MM.1S (cell line): ENCODE data around the gene SLC66A3.
A peak's percentile ranks its signal among the peaks of the same experiment; 100 is the strongest.

ENCODE experiments used
- DNase-seq: peaks from one replicate; pipeline ENCODE4 v3.0.0-alpha.2; 2015
- H2AFZ ChIP-seq: fragments of 300-600 bp; sonication (generic); 2 replicates; pipeline ENCODE4 v1.6.0; 2016; ENCODE audit warnings: antibody characterized with exemption, low read length
- H3F3A ChIP-seq: fragments of 300-600 bp; sonication (generic); 2 replicates; pipeline ENCODE4 v1.6.1; 2016; ENCODE audit warnings: mild to moderate bottlenecking, antibody characterized with exemption, low read length, moderate library complexity, mixed read lengths; ENCODE audit not compliant: insufficient read depth
- H3K27ac ChIP-seq: fragments of 300-600 bp; sonication (generic); 2 replicates; pipeline ENCODE4 v1.5.1; 2016; ENCODE audit warnings: mild to moderate bottlenecking, low read length
- H3K27me3 ChIP-seq: fragments of 300-600 bp; sonication (generic); replicated peaks from 2 replicates; pipeline ENCODE4 v1.6.0; 2016; ENCODE audit warnings: low read length; ENCODE audit not compliant: insufficient read depth
- H3K36me3 ChIP-seq: fragments of 300-600 bp; sonication (generic); replicated peaks from 2 replicates; pipeline ENCODE4 v1.6.1; 2016; ENCODE audit warnings: mild to moderate bottlenecking, low read length, mixed read lengths; ENCODE audit not compliant: insufficient read depth
- H3K4me1 ChIP-seq: fragments of 300-600 bp; sonication (generic); 2 replicates; pipeline ENCODE4 v1.6.1; 2016; ENCODE audit warnings: low read length, mixed read lengths
- H3K4me2 ChIP-seq: fragments of 300-600 bp; sonication (generic); 2 replicates; pipeline ENCODE4 v1.6.0; 2016; ENCODE audit warnings: low read depth, low read length
- H3K4me3 ChIP-seq: fragments of 300-600 bp; sonication (generic); 2 replicates; pipeline ENCODE4 v1.5.1; 2016; ENCODE audit warnings: low read length, mixed read lengths
- H3K79me2 ChIP-seq: fragments of 300-600 bp; sonication (generic); 2 replicates; pipeline ENCODE4 v1.6.1; 2016; ENCODE audit warnings: mixed run types, low read length, mixed read lengths
- H3K9ac ChIP-seq: fragments of 300-600 bp; sonication (generic); 2 replicates; pipeline ENCODE4 v1.6.1; 2016; ENCODE audit warnings: low read length, mixed read lengths
- H3K9me2 ChIP-seq: fragments of 300-600 bp; sonication (generic); replicated peaks from 2 replicates; pipeline ENCODE4 v1.6.1; 2016; ENCODE audit warnings: mild to moderate bottlenecking, low read length, mixed read lengths; ENCODE audit not compliant: insufficient read depth
- H3K9me3 ChIP-seq: fragments of 300-600 bp; sonication (generic); replicated peaks from 2 replicates; pipeline ENCODE4 v1.6.1; 2016; ENCODE audit warnings: mild to moderate bottlenecking, low read length, mixed read lengths; ENCODE audit not compliant: insufficient read depth
- H4K20me1 ChIP-seq: fragments of 300-600 bp; sonication (generic); 2 replicates; pipeline ENCODE4 v1.6.1; 2016; ENCODE audit warnings: mild to moderate bottlenecking, low read length, moderate library complexity, mixed read lengths; ENCODE audit not compliant: insufficient read depth
- CTCF ChIP-seq: fragments of 300-600 bp; sonication (generic); IDR thresholded peaks from 2 replicates; pipeline ENCODE4 v1.5.1; 2016; ENCODE audit warnings: antibody characterized with exemption, low read length, mixed read lengths
- EZH2 ChIP-seq: fragments of 300-600 bp; sonication (generic); optimal IDR thresholded peaks from 2 replicates; pipeline ENCODE3; 2017; ENCODE audit warnings: low read depth, mild to moderate bottlenecking, antibody characterized with exemption, low read length, mixed read lengths
- EZH2phosphoT487 ChIP-seq: fragments of 300-600 bp; sonication (generic); IDR thresholded peaks from 2 replicates; pipeline ENCODE4 v1.6.1; 2018; ENCODE audit warnings: antibody characterized with exemption, low read length

The SLC66A3 gene

GRCh38 chr2:11175293-11175795 lies 20.1 kb downstream of the SLC66A3 start:
- no peak overlapping the region for H3K27ac ChIP-seq
- no peak overlapping the region for H3K4me3 ChIP-seq
- no peak overlapping the region for H2AFZ ChIP-seq
- peaks cover 19% of the 10 kb centered on the region for H3K4me1 ChIP-seq
- no peak overlapping the region for H3K9ac ChIP-seq
- DNase-seq, result no peak
- H3K9me3 ChIP-seq, result no peaks in the 10 kb centered on the region
- no peaks in the 10 kb centered on the region for H3F3A ChIP-seq
- no peaks in the 10 kb centered on the region for H3K27me3 ChIP-seq
- H3K79me2 ChIP-seq, result no peaks in the 10 kb centered on the region
- no peaks in the 10 kb centered on the region for H3K36me3 ChIP-seq
- no peak overlapping the region for H3K4me2 ChIP-seq
- H4K20me1 ChIP-seq, result no peaks in the 10 kb centered on the region
- H3K9me2 ChIP-seq, result no peaks in the 10 kb centered on the region
- TF ChIP-seq EZH2phosphoT487 (no peak), EZH2 (no peak), CTCF (no peak)

GRCh38 chr2:11177871-11178690 lies 22.8 kb downstream of the SLC66A3 start:
- DNase-seq, result peak; percentile 18
- Histone ChIP-seq H3K4me3 (no peak overlapping the region), H3K4me1 (peaks cover 19% of the 10 kb centered on the region), H4K20me1 (no peaks in the 10 kb centered on the region), H3K9me3 (no peaks in the 10 kb centered on the region), H3K9ac (no peak overlapping the region), H3K4me2 (0 out of 2 replicates have a peak overlapping the region, but pooled peaks have one; percentile 2), H3F3A (no peaks in the 10 kb centered on the region), H3K36me3 (no peaks in the 10 kb centered on the region), H2AFZ (no peak overlapping the region), H3K27me3 (no peaks in the 10 kb centered on the region), H3K79me2 (no peaks in the 10 kb centered on the region), H3K27ac (no peak overlapping the region), H3K9me2 (no peaks in the 10 kb centered on the region)
- TF ChIP-seq CTCF, result no peak
- TF ChIP-seq EZH2phosphoT487, result no peak
- no peak for TF ChIP-seq EZH2

GRCh38 chr2:11179196-11179595 lies 23.9 kb downstream of the SLC66A3 start:
- no peak for TF ChIP-seq EZH2
- no peak for TF ChIP-seq CTCF
- no peak for TF ChIP-seq EZH2phosphoT487

More at GRCh38 chr2:11179196-11179595, 23.9 kb downstream of the SLC66A3 start:
- no peak overlapping the region for H3K4me2 ChIP-seq
- peaks cover 19% of the 10 kb centered on the region for H3K4me1 ChIP-seq
- no peak overlapping the region for H3K9ac ChIP-seq
- no peaks in the 10 kb centered on the region for H3K9me3 ChIP-seq
- DNase-seq, result no peak
- no peaks in the 10 kb centered on the region for H3K79me2 ChIP-seq
- no peak overlapping the region for H3K27ac ChIP-seq
- no peaks in the 10 kb centered on the region for H3K36me3 ChIP-seq
- H2AFZ ChIP-seq, result no peak overlapping the region
- no peaks in the 10 kb centered on the region for H4K20me1 ChIP-seq
- H3K4me3 ChIP-seq, result no peak overlapping the region
- no peaks in the 10 kb centered on the region for H3K9me2 ChIP-seq
- H3F3A ChIP-seq, result no peaks in the 10 kb centered on the region
- no peaks in the 10 kb centered on the region for H3K27me3 ChIP-seq
